COLO668 (cell line): ENCODE measurements around the gene TRAPPC11.
"Not testable (repeated sequence)": the region's sequence is repeated elsewhere in the genome, so short reads cannot be mapped to it uniquely, and the experiment has no call there.

Experiments used
- DNase-seq: peaks from one replicate; lab custom pipeline; 2025; ENCODE audit not compliant: unreplicated experiment; lab: John Stamatoyannopoulos, UW

Gene TRAPPC11

GRCh38 chr4:183659029-183659871, at the start of gene TRAPPC11, which contains the start of gene RWDD4:
Gene TRAPPC11, plus strand, starts transcription at chr4:183659293. Its CDS starts 4,575 bp downstream, at chr4:183663868.
Gene RWDD4, minus strand, starts transcription at chr4:183659185. Its CDS starts 233 bp downstream, at chr4:183658952.
- peak; percentile 96 for DNase-seq

- DNase-seq: no peak
Observed at GRCh38 chr4:183610033-183610432, 49.1 kb upstream of the TRAPPC11 start.

GRCh38 chr4:183610613-183611012, 48.5 kb upstream of the TRAPPC11 start:
- no peak for DNase-seq

- DNase-seq: no peak
Observed at GRCh38 chr4:183611210-183611830, 47.8 kb upstream of the TRAPPC11 start.

- no peak for DNase-seq
Observed at GRCh38 chr4:183612329-183613250, 46.5 kb upstream of the TRAPPC11 start.

- DNase-seq: no peak
Observed at GRCh38 chr4:183617075-183617474, 42.0 kb upstream of the TRAPPC11 start.

- DNase-seq: no peak
Observed at GRCh38 chr4:183618681-183619080, 40.4 kb upstream of the TRAPPC11 start.

GRCh38 chr4:183620421-183620820, 38.7 kb upstream of the TRAPPC11 start:
- no peak for DNase-seq

GRCh38 chr4:183621875-183622274, 37.2 kb upstream of the TRAPPC11 start:
- no peak for DNase-seq

- no peak for DNase-seq
Observed at GRCh38 chr4:183624548-183624947, 34.5 kb upstream of the TRAPPC11 start.

GRCh38 chr4:183626168-183626567, 32.9 kb upstream of the TRAPPC11 start:
- no peak for DNase-seq

GRCh38 chr4:183627286-183627685, 31.8 kb upstream of the TRAPPC11 start:
- DNase-seq: not testable (repeated sequence)

- DNase-seq: no peak
Observed at GRCh38 chr4:183627979-183628588, 31.0 kb upstream of the TRAPPC11 start.

- DNase-seq: no peak
Observed at GRCh38 chr4:183631577-183632198, 27.4 kb upstream of the TRAPPC11 start.

GRCh38 chr4:183632689-183633088, 26.4 kb upstream of the TRAPPC11 start:
- DNase-seq: no peak

- DNase-seq: no peak
Observed at GRCh38 chr4:183633476-183634400, 25.4 kb upstream of the TRAPPC11 start.

- DNase-seq: no peak
Observed at GRCh38 chr4:183635321-183635720, 23.8 kb upstream of the TRAPPC11 start.

- no peak for DNase-seq
Observed at GRCh38 chr4:183635741-183636140, 23.4 kb upstream of the TRAPPC11 start.

- DNase-seq: no peak
Observed at GRCh38 chr4:183636503-183636902, 22.6 kb upstream of the TRAPPC11 start.
